GM18868 (cell line): ENCODE data around the gene CRYGS.
A peak's percentile ranks its signal among the peaks of the same experiment; 100 is the strongest.
"Not testable (repeated sequence)": the region's sequence is repeated elsewhere in the genome, so short reads cannot be mapped to it uniquely, and the experiment has no call there.

Experiments used
- ATAC-seq: cut with Tn5 transposase; IDR thresholded peaks from one replicate; pipeline ENCODE4 v1.9.1; 2021; ENCODE audit warnings: mild to moderate bottlenecking, moderate library complexity; ENCODE audit not compliant: unreplicated experiment

CRYGS gene

GRCh38 chr3:186564586-186564985 lies 20.4 kb upstream of the CRYGS start:
- no peak for ATAC-seq

DNA sequence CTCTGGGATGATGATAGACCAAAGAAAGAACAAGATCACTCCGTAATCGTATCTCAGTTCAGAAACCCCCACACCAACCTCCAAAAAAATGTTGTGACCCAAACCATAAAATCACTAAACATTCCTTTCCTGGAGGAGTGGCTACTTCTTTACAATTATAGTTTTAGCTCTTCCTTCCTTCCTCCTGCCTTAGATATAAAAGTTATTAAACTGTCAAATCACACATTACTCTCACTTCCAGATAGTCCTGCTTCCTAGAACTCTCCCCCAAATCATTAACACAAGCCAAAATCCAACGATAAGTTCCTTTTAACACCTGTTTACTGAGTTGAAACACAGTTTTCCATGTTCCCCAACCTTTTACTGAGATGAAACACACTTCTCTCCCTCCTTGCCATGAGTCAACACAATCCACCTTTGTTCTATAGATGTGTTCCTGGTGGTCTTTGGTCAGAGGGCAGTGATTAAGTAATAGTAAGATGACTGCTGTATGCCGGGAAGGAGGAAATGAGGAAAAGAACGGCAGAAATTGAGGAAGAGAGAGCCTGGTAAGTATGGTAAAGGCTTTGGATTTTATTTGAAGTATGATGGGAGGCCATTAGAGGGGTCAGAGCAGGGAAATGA lies 8.3 kb upstream of the CRYGS start:
- ATAC-seq = no peak

DNA sequence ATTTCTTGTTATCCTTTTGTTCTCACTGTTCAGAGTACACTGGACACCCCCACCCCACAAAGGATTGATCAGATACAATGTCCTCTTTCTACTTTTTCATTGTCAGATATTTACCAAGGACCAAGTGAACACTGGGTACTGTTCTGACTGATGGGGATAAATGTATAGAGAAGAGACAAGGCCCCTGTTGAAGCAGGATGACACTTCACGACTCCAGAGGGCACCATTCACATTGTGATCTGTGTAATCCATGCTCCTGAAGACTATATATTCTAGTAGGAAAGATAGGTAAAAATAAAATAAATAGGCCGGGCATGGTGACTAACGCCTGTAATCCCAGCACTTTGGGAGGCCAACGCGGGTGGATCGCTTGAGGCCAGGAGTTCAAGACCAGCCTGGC lies 7.2 kb upstream of the CRYGS start:
- ATAC-seq = no peak

- ATAC-seq = no peak
These were observed 5.3 kb upstream of the CRYGS start for GRCh38 chr3:186549497-186549896.

DNA sequence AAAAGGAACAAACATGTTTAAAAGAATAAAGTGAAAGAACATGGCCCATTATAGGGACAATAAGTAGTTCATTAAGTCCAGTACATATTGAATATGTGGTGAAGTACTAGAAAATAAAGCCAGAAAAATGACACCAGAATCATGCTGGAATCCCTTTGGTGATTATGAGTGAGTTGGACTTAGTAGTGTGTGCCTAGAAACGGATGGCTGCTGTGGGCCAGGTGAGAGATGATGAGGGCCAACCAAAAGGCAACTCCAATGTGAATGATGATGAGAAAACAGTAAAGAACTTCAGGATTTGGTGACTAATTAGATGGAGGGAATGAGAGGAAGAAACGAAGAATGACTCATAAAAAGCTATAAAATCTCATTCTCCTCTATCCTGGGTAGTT lies 3.3 kb downstream of the CRYGS start:
- ATAC-seq = peak; percentile 2

DNA sequence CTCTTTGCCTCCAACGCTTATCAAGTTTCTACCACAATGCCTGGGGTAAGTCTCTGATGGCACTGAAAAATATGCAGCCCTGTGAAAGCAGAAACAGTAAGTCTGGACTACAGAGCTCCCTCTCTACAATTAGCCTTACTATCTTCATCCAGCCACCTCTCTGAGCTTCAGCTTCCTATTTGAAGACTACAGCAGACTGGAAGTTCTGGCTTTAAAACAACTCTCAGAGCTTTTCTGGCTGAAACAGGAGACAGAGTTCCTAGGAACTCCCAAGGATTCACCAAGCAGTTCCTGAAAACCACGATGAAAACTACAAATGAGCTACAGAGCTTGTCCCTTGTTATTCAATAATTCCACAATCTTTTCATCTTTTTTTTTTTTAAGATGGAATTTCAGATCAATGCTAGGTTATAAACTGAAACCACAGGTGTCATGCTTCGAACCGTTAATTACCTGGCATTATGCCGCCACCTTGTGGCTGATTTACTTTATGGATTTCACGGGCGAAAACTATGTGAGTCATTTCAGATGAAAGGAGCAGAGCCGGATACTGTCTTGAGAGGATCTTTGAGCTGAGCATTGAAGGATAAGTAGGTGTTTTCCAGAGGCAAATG lies 3.9 kb downstream of the CRYGS start:
- peak; percentile 50 for ATAC-seq

- ATAC-seq = no peak
These were observed 5.4 kb downstream of the CRYGS start for GRCh38 chr3:186538779-186539178.

GRCh38 chr3:186536883-186537844 lies 7.0 kb downstream of the CRYGS start:
- no peak for ATAC-seq

- peak; percentile 82 for ATAC-seq
These were observed 10.0 kb downstream of the CRYGS start for GRCh38 chr3:186534113-186534669.

DNA sequence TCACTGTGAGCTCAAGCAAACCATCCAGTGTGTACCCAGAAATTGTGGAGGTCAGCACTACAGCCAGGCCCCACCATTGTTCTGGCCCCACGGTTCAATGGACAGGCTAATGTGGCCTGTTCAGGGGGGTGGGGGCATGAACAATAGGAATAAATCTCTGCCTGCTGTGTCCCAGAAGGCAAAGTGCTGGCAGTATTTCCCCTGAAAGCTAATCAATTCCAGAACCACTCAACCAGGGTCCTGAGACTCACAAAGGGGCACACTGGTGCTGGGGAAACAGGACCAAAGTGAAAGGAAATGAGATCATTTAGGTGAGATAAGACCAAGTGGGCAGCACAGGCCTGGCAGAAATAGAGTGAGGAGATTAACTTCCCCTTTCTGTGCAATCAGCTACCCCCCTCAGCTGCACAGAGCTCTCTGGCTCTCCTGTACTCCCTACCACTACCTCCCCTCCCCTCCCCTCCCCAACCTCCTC lies 11.5 kb downstream of the CRYGS start:
- ATAC-seq = peak; percentile 61

GRCh38 chr3:186531694-186532093 lies 12.5 kb downstream of the CRYGS start:
- not testable (repeated sequence) for ATAC-seq

GRCh38 chr3:186530415-186530814 lies 13.8 kb downstream of the CRYGS start:
- ATAC-seq = no peak

GRCh38 chr3:186529201-186529999 lies 14.8 kb downstream of the CRYGS start:
- no peak for ATAC-seq

GRCh38 chr3:186526256-186526606 lies 17.9 kb downstream of the CRYGS start:
- ATAC-seq = peak; percentile 41

DNA sequence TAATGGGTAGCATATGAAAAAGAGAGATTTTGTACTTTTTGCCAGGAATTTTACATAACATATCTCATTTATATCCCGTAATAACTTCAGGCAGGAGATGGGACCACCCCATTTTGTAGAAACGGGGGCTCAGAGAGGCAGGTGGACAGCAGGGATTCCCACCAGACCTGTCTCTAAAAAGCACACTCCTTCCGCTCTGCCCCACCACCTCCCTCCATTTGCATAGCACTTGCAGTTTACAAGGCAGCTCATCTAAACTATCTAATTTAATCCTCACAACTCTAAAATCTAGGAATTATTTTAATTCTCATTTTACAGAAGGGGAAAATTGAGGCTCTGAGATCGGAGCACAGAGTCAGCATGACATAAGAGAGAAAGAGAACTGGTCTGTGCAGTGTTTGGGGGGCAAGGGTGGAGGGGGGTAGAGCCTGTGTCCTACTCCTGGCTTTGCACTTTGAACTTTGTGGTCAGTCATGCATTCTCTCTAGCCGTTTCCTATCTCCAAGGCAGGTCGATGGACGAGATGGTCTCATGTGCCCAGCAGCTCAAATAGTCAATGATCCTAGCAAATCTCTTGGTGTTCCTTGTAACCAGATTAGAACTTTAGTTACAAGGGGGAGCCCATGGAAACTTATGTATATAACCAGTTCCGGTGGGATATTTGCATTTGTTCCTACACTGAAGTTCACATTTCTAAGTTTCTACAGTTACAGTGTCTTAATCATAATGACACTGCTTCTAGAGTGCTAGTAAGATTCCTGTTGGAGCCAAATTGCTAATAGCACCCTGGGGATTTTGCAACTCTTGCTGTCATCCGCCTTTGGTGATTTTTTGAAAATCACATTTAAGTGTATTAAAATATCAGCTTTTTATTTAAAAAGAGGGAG lies 18.6 kb downstream of the CRYGS start:
- ATAC-seq = no peak

GRCh38 chr3:186524616-186525015 lies 19.6 kb downstream of the CRYGS start:
- ATAC-seq = no peak

GRCh38 chr3:186523434-186523833 lies 20.7 kb downstream of the CRYGS start:
- no peak for ATAC-seq

GRCh38 chr3:186523022-186523421 lies 21.2 kb downstream of the CRYGS start:
- no peak for ATAC-seq

DNA sequence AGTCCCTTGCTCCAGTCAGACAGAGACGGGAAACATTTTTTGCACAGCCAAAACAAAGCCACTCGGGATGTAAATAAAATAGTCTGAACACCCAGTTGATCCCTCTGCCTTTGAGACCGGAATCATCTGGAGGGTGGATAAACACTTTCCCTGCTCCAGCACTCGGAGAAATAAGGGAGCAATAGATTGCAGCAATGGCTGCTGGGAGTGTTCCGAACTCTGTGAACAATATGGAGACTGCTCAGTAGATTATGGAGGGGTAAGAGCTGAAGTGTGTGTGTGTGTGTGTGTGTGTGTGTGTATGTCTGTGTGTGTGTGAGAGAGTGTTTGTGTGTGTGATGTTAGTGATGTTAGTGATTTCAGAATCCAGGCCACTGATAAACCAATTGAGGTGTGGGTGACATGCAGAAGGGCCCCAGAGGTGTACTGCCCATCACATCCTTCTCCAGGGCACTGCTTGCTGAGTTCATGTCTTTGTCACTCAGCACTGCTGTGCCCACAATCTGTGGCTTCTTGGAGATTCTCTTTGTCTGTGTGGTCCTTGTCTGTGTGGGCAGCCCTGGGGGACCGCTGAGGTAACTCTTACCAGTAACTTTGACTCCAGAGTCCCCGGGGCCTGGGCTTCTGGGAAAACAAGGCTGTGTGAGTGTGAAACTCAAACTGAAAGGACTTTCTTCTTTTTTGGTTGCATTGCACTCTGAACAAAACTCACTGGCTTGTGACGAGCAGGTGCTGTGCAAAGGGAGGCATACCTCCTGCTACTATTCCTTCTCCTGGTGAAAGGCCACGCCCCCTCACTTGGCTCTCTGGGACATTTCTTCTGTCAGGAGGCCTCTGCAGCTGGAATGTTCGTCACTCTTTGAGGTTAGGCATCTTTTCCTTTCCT lies 23.0 kb downstream of the CRYGS start:
- ATAC-seq = peak; percentile 63
